NCI-H2081 (cell line): Measurements from ENCODE around the gene ZNF107.
A peak's percentile ranks its signal among the peaks of the same experiment; 100 is the strongest.

Experiments
- DNase-seq, 2 experiments: peaks; one replicate each; lab custom pipeline; 2025; lab: John Stamatoyannopoulos, UW

Gene ZNF107

GRCh38 chr7:64665980-64666662 is at the start of gene ZNF107:
Gene ZNF107, plus strand, starts transcription at chr7:64666133. Its CDS starts 150 bp downstream, at chr7:64666283.
- DNase-seq: peak; percentile 94 to 98

GRCh38 chr7:64618785-64619456 is 47.0 kb upstream of the ZNF107 start:
- peak; percentile 16 to 59 for DNase-seq

GRCh38 chr7:64619705-64620104 is 46.2 kb upstream of the ZNF107 start:
- no peak for DNase-seq

- DNase-seq: no peak
These were observed 44.3 kb upstream of the ZNF107 start for GRCh38 chr7:64621656-64622055.

GRCh38 chr7:64625114-64626082 is 40.5 kb upstream of the ZNF107 start:
- no peak for DNase-seq

GRCh38 chr7:64626083-64626469 is 39.9 kb upstream of the ZNF107 start:
- DNase-seq: no peak

GRCh38 chr7:64626557-64626956 is 39.4 kb upstream of the ZNF107 start:
- no peak for DNase-seq

GRCh38 chr7:64628192-64628591 is 37.7 kb upstream of the ZNF107 start:
- no peak for DNase-seq

- no peak for DNase-seq
These were observed 37.2 kb upstream of the ZNF107 start for GRCh38 chr7:64628721-64629120.

GRCh38 chr7:64630496-64630895 is 35.4 kb upstream of the ZNF107 start:
- no peak for DNase-seq

GRCh38 chr7:64632029-64632428 is 33.9 kb upstream of the ZNF107 start:
- no peak for DNase-seq

- no peak for DNase-seq
These were observed 32.5 kb upstream of the ZNF107 start for GRCh38 chr7:64633401-64633800.

- no peak for DNase-seq
These were observed 31.4 kb upstream of the ZNF107 start for GRCh38 chr7:64634406-64635062.

- no peak for DNase-seq
These were observed 29.5 kb upstream of the ZNF107 start for GRCh38 chr7:64636386-64636785.

GRCh38 chr7:64637521-64638445 is 28.1 kb upstream of the ZNF107 start:
- no peak for DNase-seq

GRCh38 chr7:64638822-64639221 is 27.1 kb upstream of the ZNF107 start:
- no peak for DNase-seq

GRCh38 chr7:64639267-64640001 is 26.5 kb upstream of the ZNF107 start:
- no peak for DNase-seq

GRCh38 chr7:64640504-64640903 is 25.4 kb upstream of the ZNF107 start:
- DNase-seq: no peak

GRCh38 chr7:64642046-64642445 is 23.9 kb upstream of the ZNF107 start:
- no peak for DNase-seq

- DNase-seq: no peak
These were observed 23.1 kb upstream of the ZNF107 start for GRCh38 chr7:64642875-64643274.
